ENCODE measurements around the gene TOX2. TPM values are rescaled to one million over a fixed set of nuclear protein-coding genes. Genes with fewer than 3 reads are reported as not detected.

TOX2 gene
- total and polyA plus RNA-seq, 5 experiments from 2014 or later, result 0.31 to 1.3 (median 1.2) TPM

DNA sequence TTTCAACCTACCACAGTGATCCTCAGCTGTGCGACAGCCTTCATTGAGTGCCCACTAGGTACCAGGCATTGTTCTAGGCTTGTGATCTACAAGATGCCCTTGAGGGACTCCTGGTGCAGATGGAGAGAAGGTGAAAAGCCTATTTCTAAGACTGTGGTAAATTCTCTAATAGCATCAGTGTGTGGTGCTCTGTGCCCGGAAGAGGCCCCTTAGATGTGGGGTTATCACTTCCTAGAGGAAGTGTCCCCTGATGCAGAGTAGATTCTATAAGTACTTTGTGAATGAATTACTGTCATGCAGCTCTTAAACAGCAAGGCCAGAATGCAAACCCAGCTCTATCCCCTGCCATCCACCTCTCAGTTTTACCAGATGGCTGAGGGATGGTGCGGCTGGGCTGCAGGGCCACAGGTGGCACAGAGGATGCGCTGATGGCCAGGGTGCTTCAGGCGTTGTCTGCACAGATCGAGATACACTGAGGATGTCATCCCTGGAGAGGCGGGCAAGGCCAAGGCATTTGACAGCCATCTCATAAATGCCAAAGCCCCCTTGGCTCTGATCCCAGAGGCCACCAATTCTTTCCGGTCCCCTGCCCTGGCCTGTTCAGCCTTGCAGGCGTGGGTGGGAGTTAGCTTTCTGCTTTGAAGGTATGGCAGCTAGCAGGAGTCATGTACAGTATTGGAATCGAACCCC is 96.7 kb downstream of the TOX2 start:
- peaks cover 11 to 35% (median 22%) of the 10 kb centered on the region in 5 donors for H3K27me3 Mint-ChIP-seq
- DNase-seq, result peak in 5 of 10 donors; percentile 10 to 56 (median 44)
- no peaks in the 10 kb centered on the region for H3K36me3 Mint-ChIP-seq
- POLR2A ChIA-PET, result no interaction called here
- H3K27ac Mint-ChIP-seq, result peak overlapping the region in 2 of 10 donors; percentile 47 to 53
- peaks cover 15 to 30% (median 20%) of the 10 kb centered on the region in 4 donors for H3K4me1 Mint-ChIP-seq
- no peaks in the 10 kb centered on the region for H3K9me3 Mint-ChIP-seq
- peak; percentile 73 to 91 for ATAC-seq
- H3K4me3 Mint-ChIP-seq, result peak overlapping the region in 7 of 10 donors; percentile 3 to 65 (median 41)

DNA sequence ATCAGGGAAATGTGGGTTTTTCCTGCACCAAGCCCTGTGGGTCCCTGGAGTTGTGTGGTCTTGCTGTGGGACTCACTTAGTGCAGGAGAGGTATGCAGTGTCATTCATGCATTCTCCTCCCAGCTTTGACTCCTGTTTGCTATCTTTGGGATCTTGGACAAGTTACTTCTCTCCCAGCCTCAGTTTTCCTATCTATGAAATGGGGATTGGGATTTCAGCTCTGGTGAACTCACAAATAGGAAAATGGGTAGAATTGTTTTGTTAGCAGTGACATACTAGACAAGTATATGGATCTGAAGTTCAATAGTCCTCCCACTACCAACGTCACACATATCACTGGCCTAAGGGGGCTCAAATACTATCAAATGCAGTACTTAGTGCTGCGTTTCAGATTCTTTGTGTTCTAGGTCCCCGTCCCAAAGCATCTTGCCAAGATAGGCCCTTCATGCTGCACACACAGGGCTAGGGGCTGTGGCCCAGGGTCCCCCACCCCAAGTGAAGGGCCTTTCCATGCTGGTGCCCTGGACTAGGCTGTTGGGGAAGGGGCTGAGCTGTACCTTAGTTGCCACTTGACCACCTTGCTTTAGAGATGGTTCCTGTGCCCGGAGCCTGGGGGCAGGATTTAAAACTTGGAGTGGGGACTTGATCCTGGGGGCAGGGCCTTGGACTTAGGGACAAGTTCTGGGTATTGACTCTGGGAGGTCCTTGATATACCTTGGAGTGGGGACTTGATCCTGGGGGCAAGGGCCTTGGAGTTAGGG is 98.0 kb downstream of the TOX2 start:
- H3K27ac Mint-ChIP-seq, result no peak overlapping the region
- DNase-seq (peak in 1 of 10 donors; percentile 36), ATAC-seq (no peak)
- H3K4me3 Mint-ChIP-seq, result no peak overlapping the region
- POLR2A ChIA-PET, result interaction anchor here (1.0 kb wide), 1 partner anchor 14 kb away, joined by 3 read pairs; no protein-coding TSS in a partner anchor
- H3K9me3 Mint-ChIP-seq, result no peaks in the 10 kb centered on the region
- H3K4me1 Mint-ChIP-seq, result peaks cover 15 to 31% (median 20%) of the 10 kb centered on the region in 4 donors
- no peaks in the 10 kb centered on the region for H3K36me3 Mint-ChIP-seq
- peaks cover 15 to 35% (median 22%) of the 10 kb centered on the region in 5 donors for H3K27me3 Mint-ChIP-seq

DNA sequence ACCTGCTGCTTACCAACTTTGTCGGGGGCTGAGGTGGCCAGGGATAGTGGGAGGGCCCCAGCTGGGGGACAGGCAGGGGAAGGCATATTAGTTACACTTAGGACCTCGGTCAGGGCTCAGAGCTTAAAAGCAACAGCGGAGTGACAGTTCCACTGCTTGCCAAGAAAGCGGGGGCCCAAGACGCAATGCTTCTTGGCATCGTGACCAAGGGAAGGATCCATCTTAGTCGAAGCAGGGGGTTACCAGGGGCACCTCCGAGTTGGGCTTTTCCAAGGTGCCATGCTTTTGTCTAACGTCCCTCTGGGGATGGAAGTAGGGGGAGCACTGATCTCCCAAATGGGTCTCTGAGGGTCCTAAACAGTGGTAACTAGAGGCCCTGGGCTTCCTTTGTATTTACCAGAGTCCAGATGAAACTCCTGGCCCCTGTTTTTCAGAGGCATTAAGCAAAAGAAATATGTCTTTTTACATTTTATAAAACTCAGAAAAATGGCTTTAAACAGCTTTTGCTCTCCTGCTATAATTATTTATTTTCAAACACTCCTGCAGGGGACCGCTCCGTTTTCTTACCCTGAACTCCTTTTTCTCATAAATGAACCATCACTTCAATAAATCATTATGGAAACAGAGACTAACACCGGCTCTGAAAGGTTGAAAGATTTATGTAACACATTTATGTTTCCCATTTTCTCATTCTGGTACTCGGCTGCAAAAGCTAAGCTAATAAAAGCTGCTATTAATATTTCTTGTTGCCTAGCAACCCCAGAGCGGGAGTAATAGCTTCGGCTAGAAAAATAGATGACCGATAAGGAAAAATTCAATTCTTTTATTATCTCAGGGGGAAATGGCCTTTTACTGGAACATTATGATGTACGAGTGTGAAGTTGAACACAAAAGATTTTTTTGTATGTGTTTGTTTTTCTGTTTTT is 100.4 kb downstream of the TOX2 start:
- POLR2A ChIA-PET, result no interaction called here
- no peaks in the 10 kb centered on the region for H3K36me3 Mint-ChIP-seq
- H3K4me1 Mint-ChIP-seq, result peaks cover 28 to 55% (median 41%) of the 10 kb centered on the region in 4 donors
- H3K9me3 Mint-ChIP-seq, result no peaks in the 10 kb centered on the region
- H3K27me3 Mint-ChIP-seq, result peaks cover 15 to 35% (median 20%) of the 10 kb centered on the region in 5 donors
- DNase-seq (peak in 1 of 10 donors; percentile 1), ATAC-seq (no peak)
- H3K27ac Mint-ChIP-seq, result no peak overlapping the region
- H3K4me3 Mint-ChIP-seq, result no peak overlapping the region

DNA sequence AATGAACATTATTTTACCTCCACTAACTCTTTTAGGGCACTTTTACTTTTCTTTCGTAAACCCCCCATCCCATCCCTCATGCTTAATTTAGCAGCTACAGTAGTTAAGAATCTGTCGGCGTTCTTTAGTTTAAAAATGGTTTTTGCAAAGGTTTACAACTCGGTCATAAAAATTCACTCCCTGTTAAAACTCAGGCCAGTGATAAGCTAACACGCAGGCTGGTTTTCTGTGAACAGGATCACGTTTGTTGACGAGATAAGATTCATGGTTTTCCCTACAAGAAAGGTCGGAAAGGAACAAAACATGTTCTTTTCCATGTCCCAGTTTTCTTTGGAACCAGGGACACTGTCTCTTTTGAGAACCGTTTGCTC is 101.1 kb downstream of the TOX2 start:
- Mint-ChIP-seq H3K27me3 (peaks cover 15 to 32% (median 20%) of the 10 kb centered on the region in 5 donors), H3K4me1 (peaks cover 25 to 51% (median 41%) of the 10 kb centered on the region in 4 donors)

DNA sequence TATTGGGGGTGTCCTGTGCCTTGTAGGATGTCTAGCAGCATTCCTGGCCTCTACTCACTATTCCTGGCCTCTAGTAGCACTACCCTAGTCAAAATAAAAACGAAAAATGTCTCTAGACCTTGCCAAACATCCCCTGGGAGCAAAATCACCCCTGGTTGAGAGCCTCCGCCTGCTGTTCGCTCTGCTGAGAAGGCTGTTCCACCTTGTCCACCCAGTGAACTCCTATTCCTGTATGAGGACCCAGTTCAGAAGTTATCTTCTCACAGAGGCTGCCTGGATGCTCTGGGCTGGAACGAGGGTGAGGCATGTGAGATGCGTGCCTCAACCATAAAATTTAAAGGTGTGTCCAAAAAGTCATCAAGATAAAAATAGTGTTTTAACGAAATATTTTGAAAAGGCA is 101.9 kb downstream of the TOX2 start:
- Mint-ChIP-seq H3K27me3 (peaks cover 8 to 24% (median 18%) of the 10 kb centered on the region in 5 donors), H3K9me3 (no peaks in the 10 kb centered on the region), H3K36me3 (no peaks in the 10 kb centered on the region), H3K4me3 (no peak overlapping the region), H3K4me1 (peaks cover 22 to 48% (median 40%) of the 10 kb centered on the region in 4 donors), H3K27ac (no peak overlapping the region)
- DNase-seq (peak in 1 of 10 donors; percentile 13), ATAC-seq (no peak)
- POLR2A ChIA-PET, result interaction anchor here (0.6 kb wide), 1 partner anchor 292 kb away, joined by 3 read pairs; no protein-coding TSS in a partner anchor

More for the DNA sequence above, 101.1 kb downstream of the TOX2 start:
- H3K27ac Mint-ChIP-seq, result no peak overlapping the region
- ATAC-seq (no peak), DNase-seq (no peak)
- POLR2A ChIA-PET, result no interaction called here
- no peak overlapping the region for H3K4me3 Mint-ChIP-seq
- no peaks in the 10 kb centered on the region for H3K36me3 Mint-ChIP-seq
- no peaks in the 10 kb centered on the region for H3K9me3 Mint-ChIP-seq

DNA sequence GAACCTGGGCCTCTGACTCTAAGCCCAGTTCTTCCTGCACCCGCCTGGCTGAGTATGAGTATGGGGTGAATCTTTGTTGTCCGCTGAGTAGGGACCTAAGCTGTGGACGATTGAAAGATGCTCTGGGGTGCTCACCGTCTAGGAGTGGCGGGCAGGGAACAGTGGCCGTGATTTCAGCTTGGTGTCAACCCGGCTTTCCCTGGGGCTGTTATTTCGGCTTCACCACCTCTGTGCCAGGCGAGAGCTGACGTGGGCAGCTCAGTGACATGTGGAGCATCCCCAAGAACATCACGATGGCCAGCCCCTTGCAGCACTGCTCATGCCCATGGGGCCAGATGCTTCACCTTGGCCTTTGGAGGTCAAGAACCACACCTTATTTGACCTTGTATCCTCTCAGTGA is 102.6 kb downstream of the TOX2 start:
- ATAC-seq (no peak), DNase-seq (peak in 1 of 10 donors; percentile 22)
- peaks cover 18 to 41% (median 36%) of the 10 kb centered on the region in 4 donors for H3K4me1 Mint-ChIP-seq
- no peaks in the 10 kb centered on the region for H3K36me3 Mint-ChIP-seq
- peaks cover 8 to 19% (median 17%) of the 10 kb centered on the region in 5 donors for H3K27me3 Mint-ChIP-seq
- no peak overlapping the region for H3K4me3 Mint-ChIP-seq
- POLR2A ChIA-PET, result interaction anchor here (0.6 to 0.7 kb wide), 2 partner anchors 15 to 293 kb away, joined by 3 read pairs; no protein-coding TSS in a partner anchor
- no peak overlapping the region for H3K27ac Mint-ChIP-seq
- H3K9me3 Mint-ChIP-seq, result no peaks in the 10 kb centered on the region

DNA sequence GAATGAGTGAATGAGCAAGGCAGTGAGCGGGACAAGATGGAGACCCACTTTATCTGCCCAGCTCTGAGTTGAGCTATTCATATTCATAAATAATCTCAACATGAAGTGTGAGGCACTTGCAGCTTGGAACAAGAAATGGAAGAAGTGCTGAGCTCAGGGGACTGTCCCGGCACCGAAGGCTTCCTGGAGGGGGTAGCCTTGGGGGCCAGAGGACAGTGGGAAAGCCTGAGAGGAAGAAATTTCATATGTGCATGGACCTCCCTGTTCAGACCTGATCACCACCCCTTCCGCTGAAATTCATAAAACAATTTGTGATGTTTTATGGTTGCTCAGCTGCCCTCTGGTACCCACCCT is 103.2 kb downstream of the TOX2 start:
- peaks cover 10 to 21% (median 12%) of the 10 kb centered on the region in 5 donors for H3K27me3 Mint-ChIP-seq
- POLR2A ChIA-PET, result interaction anchor here (0.7 to 1.0 kb wide), 2 partner anchors 10 to 14 kb away, joined by 3 read pairs; no protein-coding TSS in a partner anchor
- H3K4me1 Mint-ChIP-seq, result peaks cover 20 to 41% (median 36%) of the 10 kb centered on the region in 4 donors
- no peaks in the 10 kb centered on the region for H3K9me3 Mint-ChIP-seq
- no peak overlapping the region for H3K27ac Mint-ChIP-seq
- no peak overlapping the region for H3K4me3 Mint-ChIP-seq
- ATAC-seq (no peak), DNase-seq (peak in 1 of 10 donors; percentile 28)
- no peaks in the 10 kb centered on the region for H3K36me3 Mint-ChIP-seq

DNA sequence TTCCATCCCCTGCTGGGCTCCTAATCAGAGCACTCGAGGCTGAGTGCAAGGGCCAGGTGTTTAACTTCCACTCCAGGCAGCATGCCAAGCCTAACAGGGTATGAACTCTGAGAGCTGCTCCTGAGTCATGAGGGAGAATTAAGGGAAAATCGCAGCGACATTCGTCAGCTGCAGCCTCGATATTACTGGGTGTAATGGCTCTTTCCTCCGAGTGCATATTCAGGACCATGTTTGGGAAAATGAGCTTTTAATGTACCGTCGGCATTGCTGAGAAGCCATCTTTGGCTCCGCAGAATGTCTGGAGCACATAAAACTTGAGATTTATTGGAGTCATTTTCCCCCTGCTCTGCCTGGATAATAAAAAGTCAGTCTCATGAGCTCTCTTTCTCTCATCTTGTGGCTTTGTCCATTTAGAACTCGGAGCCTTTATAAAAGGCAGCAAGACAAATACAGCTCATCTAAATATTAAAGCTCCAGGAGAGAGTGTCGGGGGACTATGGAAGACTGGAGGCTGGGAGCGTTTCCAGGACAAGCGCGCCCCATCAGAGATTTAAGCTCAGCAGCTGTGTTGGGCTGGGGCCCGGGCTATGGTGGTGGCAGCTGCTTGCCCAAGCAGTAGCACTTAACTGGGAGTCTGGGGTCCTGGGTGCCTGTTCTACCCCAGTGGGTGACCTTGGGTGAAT is 103.7 kb downstream of the TOX2 start:
- no peak overlapping the region for H3K27ac Mint-ChIP-seq
- H3K27me3 Mint-ChIP-seq, result peaks cover 6 to 20% (median 8%) of the 10 kb centered on the region in 5 donors
- peak overlapping the region in 1 of 10 donors; percentile 73 for H3K4me3 Mint-ChIP-seq
- ATAC-seq (no peak), DNase-seq (peak in 1 of 10 donors; percentile 45)
- no peaks in the 10 kb centered on the region for H3K36me3 Mint-ChIP-seq
- POLR2A ChIA-PET, result interaction anchor here (1.0 kb wide), 1 partner anchor 9 kb away, joined by 3 read pairs; no protein-coding TSS in a partner anchor
- H3K9me3 Mint-ChIP-seq, result no peaks in the 10 kb centered on the region
- H3K4me1 Mint-ChIP-seq, result peaks cover 20 to 41% (median 34%) of the 10 kb centered on the region in 4 donors

DNA sequence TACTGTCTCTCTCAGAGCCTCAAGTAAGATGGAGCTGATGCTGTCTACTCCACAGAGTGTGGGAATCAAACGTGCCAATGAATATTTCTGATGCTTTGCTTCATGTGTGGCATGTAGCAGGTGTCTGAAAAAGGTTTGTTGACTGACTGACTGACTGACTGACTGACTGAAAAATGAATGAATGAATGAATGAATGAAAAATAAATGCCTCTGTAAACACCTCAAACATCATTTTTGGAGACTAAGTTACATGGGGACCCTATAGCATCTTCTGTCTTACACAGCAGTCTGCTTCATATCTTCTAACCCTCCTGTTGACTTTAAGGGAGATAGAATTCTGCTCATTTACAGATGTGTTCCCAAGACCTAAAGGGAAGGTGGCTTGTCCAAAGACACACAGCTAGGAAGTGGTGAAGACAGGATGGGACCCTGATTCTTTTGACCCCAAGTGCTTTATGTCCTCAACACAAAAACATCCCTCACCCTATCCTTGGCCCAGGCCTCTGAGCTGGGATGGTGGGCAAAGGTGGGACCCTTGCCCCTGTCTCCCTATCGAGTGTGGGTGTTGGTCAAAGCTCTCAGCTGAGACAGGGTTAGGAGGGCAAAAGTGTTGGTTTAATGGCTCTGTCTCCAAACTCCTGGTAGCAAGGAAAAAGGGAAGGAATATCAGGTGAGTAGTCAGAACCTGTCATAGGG is 104.4 kb downstream of the TOX2 start:
- Mint-ChIP-seq H3K9me3 (no peaks in the 10 kb centered on the region), H3K36me3 (no peaks in the 10 kb centered on the region), H3K27ac (peak overlapping the region in 3 of 10 donors; percentile 43 to 83 (median 61)), H3K27me3 (peaks cover 5 to 23% (median 8%) of the 10 kb centered on the region in 5 donors), H3K4me1 (peaks cover 20 to 41% (median 36%) of the 10 kb centered on the region in 4 donors), H3K4me3 (peak overlapping the region; percentile 29 to 82 (median 72))
- DNase-seq (no peak), ATAC-seq (no peak)
- POLR2A ChIA-PET, result interaction anchor here (1.0 kb wide), 2 partner anchors 8 to 10 kb away, joined by 3 to 4 read pairs; no protein-coding TSS in a partner anchor

DNA sequence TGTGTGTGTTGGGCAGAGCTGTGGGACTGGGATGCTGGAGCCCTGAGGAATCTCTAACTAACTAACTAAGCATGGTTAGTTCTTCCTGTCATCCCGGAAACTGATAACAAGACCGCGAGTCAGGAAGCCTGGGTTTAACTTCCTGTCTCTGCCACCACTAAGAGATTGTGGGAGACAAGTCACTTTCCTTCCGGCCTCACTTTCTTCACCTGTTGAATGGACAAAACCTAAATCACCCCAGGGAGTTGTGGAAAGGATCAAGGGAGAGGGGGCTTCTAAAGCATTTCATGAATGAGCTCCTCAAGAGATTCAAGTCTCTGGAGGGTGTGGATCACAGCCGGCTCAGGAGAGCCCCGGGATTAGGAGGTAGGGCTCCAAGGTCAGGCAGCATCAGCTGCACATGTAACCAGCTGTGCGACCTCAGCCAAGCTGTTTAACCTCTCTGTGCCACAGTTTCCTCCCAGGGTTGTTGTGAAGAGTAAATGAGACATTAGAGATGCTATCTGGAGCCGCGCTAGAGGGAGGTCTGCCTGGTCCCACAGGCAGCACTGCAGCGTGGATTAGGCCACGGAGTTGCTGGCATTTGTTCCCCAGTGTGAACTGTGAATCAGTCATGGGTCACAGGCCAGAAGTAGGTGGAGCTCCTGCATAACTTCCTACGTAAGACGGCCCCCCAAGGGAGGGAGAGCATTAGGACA is 105.1 kb downstream of the TOX2 start:
- Mint-ChIP-seq H3K27me3 (peaks cover 2 to 22% (median 6%) of the 10 kb centered on the region in 5 donors), H3K27ac (peak overlapping the region in 7 of 10 donors; percentile 1 to 88 (median 61)), H3K9me3 (no peaks in the 10 kb centered on the region), H3K4me1 (peaks cover 20 to 38% (median 36%) of the 10 kb centered on the region in 4 donors), H3K4me3 (peak overlapping the region; percentile 29 to 82 (median 72)), H3K36me3 (no peaks in the 10 kb centered on the region)
- DNase-seq (peak in 4 of 10 donors; percentile 15 to 42 (median 20)), ATAC-seq (peak; percentile 17 to 64)
- POLR2A ChIA-PET, result interaction anchor here (1.0 kb wide), 1 partner anchor 9 kb away, joined by 4 read pairs; no protein-coding TSS in a partner anchor
